GM21367 (cell line): ENCODE measurements around the gene DELE1.

Source experiments
- ATAC-seq: cut with Tn5 transposase; IDR thresholded peaks from one replicate; pipeline ENCODE4 v1.9.1; 2021; ENCODE audit not compliant: unreplicated experiment

DELE1 gene

DNA sequence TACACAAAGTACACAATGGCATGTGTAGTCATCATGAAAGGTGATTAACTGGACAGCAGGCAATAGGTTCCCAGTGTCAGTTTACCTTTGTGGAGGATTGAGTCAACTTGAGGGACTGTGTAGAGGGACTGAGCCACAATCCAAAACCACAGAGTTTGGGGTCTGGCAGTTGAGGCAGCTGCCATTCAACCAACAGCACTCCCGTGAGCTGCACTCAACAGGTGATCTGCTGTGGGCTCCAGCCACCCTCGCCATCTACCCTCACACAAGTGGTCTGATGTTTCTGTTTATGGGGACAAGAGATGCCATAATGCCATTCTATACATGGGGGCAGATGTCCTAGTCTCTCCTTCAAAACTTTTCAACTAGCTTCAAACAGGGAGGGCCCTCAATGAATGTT, 2.9 kb upstream of the DELE1 start:
- ATAC-seq = no peak

DNA sequence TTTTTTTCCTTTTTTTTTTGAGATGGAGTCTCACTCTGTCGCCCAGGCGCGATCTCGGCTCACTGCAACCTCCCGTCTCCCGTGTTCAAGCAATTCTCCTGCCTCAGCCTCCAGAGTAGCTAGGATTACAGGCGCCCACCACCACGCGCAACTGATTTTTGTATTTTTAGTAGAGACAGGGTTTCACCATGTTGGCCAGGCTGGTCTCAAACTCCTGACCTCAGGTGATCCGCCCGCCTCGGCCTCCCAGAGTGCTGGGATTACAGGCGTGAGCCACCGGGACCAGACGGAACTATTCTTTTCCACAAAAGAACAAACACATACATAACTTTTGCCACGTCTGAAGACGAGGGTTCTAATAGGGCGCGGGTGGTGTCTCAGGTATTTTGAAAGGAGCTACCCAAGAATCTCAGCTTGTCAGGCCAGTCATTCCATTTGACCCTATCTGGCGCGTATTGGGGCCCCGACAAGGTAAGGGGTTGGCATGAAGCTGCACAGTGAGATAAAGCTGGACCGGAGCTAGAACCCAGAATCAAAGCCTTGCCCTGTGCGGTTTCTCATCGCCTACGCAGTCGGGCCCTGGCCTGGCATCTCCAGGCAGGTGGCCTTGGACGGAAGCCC, 734 bp upstream of the DELE1 start:
- ATAC-seq = peak; percentile 1

DNA sequence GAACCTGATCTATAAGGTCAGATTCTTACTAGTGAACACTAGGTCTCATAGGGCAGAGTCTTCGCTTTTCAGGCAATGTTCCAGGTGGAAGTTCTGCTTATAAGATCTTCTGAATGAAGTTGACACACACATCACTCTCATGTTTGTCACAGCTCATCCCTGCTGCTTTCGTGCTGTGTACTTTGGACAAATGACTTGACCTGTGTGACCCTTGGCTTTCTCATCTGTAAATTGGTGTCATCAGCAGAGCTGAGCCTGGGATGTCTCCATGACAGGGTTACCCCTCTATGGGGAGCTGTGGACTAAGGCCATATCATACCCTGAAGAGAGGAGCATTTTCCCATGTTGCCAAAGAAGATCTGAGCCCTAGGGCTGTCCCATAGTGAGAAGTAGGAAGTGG, 2.8 kb downstream of the DELE1 start:
- no peak for ATAC-seq

DNA sequence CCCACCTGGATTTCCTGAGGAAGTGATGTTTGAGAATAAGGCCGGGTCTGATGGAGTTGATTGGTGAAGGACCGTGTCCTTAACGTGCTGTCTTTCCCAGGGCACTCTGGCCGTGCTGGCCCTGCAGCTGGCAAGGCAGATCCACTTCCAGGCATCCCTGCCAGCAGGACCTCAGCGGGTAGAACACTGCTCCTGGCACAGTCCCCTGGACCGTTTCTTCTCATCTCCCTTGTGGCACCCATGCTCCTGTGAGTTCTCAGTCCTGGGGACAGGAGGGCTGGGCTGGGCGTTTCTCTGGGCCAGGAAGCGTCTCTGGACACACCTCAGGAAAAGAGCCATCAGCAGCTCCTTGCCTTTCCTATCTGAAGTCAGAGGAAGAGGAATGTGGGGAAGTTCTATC, 4.4 kb downstream of the DELE1 start:
- no peak for ATAC-seq

DNA sequence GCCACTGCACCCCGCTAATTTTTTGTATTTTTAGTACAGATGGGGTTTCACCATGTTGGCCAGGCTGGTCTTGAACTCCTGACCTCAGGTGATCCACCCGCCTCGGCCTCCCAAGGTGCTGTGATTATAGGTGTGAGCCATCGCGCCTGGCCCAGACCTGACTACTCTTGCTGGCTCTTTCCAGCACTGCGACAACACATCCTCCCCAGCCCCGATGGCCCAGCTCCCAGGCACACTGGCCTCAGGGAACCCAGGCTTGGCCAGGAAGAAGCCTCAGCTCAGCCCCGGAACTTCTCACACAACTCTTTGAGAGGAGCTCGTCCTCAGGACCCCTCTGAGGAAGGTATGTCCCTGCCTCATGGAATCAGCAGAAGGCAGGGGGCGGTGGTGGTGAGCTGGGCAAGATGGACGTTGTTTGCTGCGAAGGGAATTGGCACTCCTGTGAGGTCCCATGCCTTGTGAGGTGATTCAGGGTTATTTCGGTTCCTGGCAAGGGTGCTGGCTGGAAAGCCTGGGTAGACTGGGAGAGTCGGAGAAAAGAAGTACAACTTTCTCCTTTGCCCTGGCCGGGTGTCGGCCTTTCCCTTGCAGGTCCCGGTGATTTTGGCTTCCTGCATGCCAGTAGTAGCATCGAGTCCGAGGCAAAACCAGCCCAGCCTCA, 5.9 kb downstream of the DELE1 start:
- no peak for ATAC-seq

DNA sequence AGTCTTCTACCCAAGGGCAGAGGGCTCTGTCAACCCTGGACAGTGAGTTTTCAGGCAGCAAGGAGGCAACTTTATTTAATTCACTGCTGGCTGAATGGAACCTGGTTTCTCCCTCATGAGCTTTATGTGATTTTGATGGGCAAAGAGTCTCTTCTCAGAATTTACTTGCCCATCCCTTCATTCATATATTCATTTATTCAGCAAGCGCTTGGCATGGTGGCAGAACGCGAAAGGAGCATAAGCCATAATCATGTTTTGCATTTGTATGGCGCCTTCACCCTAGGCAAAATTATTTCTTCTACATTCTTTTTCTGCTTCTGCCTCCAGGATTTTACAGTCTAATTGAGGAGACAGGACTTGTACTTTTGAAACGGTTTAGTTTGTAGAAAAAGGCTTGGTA, 8.0 kb downstream of the DELE1 start:
- no peak for ATAC-seq

DNA sequence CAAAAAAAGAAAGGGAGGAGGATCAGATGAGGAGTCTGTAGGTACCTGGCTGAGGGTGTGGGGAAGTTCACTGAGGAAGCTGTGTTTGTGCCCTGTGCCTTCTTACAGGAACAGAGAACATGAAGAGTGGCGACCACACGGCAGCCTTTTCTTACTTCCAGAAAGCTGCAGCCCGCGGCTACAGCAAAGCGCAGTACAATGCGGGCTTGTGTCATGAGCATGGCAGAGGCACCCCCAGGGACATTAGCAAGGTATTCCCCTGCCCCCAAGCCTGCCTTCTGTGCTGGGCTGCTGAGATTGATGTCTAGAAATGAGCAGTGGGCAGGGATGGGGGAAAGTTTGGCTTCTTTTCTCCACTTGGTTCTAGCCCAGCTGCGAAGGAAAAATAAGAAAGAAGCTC, 9.5 kb downstream of the DELE1 start:
- no peak for ATAC-seq

DNA sequence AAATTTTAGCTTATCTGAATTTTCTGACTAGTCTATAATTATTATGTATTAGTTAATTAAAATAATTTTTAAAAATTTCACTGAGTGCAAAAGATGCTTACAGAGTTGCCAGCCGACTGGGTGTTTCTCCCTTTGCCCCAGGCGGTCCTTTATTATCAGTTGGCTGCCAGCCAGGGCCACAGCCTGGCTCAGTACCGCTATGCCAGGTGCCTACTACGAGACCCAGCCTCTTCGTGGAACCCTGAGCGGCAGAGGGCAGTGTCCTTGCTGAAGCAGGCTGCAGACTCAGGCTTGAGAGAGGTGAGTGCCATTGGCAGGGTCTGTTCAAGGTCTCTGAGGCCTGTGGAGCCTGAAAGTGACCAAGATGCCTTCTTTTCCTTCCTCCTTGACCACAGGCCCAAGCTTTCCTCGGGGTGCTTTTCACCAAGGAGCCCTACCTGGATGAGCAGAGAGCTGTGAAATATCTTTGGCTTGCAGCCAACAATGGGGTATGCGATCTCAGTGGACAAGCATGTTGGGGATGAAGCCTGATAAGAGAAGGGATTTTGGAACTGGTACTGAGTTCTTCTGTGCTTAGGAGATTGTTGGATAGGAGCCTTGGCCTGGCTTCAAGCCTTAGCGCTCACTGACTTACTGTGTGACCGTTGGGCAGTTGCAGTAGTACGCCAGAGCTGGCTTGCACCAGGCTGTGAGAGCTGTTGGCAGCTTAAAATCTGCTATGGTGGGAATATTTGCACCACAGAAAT, 10.6 kb downstream of the DELE1 start:
- no peak for ATAC-seq

DNA sequence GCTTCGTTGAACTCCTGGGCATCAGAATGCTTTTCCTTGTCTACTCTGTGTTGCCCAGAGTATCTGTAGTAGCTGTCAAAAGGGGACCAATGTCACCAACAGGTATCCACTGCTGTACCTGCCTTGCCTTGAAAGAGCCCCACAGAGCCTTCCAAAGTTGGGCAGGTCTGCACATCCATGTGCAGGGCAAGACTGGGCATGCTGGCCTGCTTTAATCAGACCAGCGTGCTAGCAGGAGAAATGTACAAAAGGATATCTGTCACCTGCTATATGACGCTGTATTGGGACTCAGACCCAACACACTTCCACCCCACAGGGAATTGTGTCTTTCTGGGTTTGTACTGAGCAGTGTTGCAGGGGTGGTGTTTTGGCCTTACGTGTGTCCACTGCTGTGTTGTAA, 11.9 kb downstream of the DELE1 start:
- no peak for ATAC-seq

DNA sequence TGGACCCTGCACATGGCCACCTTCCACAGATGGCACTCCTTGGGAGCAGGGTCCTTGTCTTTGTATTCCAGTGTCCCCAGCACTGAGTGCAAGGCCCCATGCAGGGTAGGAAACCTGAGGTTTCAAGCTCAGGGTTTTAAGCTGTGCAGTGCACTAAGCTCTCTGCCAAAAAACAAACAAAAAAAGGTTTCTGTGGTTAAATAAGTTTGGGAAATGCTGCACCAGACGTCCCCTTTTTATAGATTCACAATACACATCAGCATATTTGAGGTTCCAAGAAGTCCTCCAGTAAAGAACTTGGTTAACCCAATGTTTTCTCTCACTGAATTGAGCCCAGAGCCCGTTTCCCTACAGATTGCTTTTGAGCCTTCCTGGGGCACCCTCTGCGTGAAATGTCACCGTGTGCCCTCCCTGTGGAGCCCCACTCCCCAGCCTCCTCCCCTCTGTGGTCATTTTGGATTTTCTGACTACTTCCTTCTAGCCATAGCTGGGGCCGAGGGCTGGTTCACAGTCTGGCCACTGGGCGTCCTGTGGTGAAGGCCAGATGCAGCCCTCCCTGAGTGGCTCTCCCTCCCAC, 17.1 kb downstream of the DELE1 start:
- ATAC-seq = no peak

DNA sequence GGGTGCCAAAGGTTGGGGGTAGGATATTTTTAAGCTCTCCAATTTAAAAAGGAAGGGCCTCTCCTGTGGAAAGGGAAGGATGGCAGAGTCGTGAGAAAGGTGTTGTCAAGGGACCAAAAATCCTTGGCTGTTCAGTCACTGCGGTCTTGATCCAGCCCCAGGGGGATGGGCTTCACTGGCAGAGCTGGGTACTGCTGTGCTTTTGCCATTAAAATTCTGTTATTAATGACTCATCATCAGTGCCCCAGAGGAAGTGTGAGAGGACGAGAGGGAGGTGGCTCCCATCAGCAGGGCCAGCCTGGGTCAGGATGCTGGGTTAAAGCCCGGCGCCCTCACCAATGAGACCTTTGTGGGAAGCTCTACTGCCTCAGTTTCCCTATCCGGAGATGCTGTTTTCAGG, 17.6 kb downstream of the DELE1 start:
- no peak for ATAC-seq

DNA sequence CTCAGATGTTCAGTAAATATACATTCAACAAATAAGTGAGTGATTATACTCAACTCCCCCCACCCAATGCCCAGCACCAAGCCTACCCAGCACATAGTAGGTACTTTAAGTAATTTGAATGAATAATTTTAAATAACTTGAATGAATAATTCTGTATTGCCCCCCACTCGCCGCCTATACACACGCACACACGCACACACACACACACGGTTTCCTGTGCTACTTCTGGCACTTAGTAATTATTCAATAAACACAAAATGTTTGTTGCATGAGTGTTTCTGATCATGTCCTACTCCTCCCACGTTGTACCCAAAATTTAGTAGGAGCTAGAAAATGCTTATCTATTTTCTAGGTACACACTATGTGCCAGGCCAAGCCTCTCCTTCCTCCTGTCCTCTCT, 18.1 kb downstream of the DELE1 start:
- no peak for ATAC-seq

DNA sequence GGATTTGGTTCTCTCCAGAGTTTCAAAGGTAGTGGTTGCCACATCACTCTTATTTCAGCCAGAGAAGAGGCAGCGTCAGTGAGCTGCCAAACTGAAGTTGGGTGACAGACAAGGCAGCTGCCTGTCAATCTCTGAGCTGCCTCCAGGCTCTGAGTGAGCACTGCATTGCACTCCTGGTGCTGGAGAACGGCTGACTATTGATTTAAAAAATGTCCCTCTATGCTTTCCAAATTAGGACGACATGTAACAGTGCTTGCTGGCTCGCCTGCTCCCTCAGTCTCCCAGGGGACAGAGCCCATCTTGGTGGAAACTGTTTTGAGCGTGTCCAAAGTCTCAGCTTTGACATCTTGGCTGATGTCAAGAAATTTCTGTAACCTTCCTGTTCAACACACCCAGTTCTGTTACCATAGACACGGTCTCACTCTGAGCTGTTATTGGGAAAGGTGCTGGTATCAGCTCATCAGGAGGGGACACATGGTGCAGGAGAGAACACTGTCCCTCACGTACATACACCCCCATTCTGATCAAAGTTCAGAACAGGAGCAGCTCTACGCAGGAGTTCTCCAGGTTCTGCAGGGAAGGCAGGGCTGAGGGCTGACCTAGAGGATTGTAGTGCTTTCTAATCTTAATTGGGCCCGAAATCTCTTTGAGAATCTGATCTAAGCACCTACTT, 18.6 kb downstream of the DELE1 start:
- ATAC-seq = no peak

DNA sequence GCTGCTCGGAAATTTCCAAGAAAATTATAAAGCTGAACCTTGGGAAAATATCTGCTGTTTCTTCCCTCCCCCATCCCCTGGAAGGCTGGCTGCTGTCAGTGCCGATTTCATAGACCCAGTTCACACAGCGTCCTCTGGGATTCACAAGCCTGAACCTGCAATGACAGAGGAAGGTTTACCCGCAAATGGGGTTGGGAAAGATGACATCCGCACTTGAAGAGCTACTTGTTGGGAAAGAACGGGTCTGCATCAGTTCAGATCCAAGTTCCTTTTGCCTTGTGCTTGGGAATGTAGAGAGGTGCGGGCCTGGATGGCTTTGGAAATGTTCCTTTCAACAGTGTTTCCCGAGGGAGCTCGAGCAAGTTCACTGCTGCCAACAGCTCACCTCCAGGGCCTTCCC, 20.4 kb downstream of the DELE1 start:
- ATAC-seq = no peak

DNA sequence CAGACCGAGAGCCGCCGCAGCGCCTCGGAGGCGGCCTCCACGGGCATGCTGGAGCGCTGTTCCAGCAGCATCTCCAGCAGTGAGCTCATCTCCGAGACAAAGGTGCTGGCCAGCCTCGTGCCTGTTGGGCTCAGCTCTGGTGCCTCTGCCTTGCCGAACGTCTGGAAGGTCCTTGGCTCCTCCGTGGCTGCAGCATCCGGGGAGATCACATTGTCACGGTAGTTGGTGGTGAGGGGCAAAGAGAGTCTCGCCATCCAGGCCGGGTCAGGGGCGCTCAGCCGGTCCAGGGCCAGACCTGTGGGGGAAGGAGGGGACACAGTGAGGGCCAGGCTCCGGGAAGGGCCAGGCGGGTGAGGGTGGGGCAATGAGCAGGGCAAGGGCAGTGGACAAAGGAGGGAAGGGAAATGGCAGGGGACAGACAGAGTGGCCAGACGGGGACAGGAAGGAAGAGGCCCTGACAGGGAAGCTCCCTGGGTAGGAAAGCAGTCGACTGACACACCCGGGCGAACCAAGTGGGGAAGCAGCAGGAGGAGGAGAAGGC, 21.9 kb downstream of the DELE1 start:
- no peak for ATAC-seq

DNA sequence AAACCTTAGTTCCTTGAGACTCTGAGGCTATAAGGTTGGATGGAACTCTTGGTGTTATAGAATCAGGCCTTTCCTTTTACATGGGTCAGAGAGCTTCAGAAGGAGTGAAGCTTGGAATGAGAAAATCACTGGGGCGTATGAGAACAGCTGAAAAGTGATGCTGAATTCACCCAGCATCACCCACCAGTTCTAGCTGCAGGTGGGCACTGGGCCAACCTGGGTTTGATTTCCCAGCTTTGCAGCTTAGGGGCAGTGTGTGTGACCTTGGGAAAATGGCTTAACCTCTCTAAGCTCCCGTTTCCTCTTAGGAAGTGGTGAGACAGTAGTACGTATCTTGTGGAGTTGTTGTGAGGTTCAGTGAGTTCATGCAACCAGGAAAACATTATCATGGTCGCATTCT, 23.6 kb downstream of the DELE1 start:
- no peak for ATAC-seq

DNA sequence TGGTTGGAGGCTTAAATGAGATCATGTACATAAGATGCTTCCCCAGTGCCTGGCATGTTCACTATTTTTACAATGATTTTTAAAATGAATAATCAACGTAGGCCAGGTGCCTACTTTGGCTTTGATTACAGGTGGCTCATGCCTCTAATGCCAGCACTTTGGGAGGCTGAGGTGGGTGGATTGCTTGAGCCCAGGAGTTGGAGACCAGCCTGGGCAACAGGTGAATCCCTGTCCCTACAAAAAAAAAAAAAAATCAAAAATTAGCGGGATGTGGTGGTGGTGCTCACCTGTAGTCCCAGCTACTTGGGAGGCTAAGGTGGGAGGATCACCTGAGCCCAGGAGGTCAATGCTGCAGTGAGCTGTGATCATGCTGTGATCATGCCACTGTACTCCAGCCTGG, 25.1 kb downstream of the DELE1 start:
- no peak for ATAC-seq

DNA sequence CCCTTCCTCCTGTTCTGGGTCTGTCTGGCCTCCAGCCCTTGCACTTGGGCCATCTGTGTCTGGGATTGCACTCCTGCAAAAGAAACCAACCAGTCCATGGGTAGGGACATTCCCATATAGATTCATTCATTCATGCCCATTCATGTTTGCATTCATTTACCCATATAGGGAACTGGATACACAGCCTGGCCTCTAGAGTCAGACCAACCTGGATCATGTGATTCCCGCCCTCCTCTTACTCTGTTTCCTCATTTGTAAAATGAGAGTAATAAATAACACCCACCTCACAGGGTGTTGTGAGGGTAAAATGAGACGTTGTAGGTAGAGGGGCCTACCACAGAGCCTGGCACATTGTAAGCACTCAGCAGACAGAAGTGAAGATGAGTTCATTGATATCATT, 25.8 kb downstream of the DELE1 start:
- ATAC-seq = no peak

DNA sequence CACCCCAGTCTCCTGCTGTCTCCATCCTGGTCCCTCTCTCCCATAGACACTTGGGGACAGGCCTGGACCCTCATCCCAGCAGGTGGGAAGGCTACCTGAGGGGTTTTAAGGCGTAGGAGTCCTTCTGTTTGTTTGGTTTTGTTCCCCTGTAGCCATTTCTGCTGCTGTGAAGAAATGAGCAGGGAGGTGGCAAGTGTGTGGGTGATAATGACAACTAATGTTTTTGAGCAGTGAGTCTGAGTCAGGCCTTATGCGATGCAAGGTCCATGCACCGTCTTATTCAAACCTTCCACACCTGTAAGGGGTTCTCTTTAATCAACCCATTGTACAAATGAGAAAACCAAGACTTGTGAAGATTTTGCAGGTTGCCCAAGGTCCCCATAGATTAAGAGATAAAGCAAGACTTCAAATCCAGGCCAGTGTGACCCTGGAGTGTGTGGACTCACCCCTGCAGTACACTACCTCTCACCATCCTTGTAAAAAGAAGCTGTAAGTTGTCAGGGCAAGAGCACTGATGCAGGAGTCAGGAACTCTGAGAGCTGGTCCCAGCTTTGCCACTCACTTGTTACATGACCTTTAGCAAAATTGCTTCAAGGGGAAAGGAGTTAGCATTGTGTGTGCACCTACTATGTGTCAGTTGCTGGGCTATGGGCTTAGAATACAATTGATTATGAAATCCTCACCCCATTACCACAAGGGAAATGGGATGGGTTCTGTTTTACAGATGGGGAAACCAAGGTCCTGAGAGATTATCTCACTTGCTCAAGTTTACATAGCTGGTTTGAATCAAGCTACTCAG, 26.7 kb downstream of the DELE1 start:
- ATAC-seq = no peak

DNA sequence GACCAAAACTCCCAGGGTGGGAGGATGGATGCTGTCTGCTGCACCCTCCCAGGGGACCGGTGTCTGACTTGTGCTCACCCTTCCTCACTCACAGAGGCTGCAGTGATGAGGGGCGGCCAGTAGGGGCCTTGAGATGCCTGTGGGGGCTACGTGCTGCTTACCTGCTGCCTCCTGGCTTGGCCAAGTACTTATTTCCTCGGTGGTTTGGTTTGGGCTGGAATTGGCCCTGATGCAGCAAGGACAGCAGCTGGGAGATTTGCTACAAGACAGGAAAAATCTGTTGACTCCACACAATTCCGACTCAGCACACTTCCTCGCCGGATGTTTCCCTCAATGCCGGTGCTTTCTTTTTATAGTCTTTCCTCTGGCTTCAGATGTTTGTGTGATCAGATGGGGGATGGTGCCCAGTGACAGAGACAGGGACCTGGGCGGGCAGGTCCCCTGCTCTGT, 27.7 kb downstream of the DELE1 start:
- peak; percentile 78 for ATAC-seq
